GM23338 (cell line): ENCODE measurements around the gene STIP1. TPM values are rescaled to one million over a fixed set of nuclear protein-coding genes. Genes with fewer than 3 reads are reported as not detected.

ENCODE experiments used
- ATAC-seq: fragments of 200-7000 bp; cut with Tn5 transposase; 3 replicates; pipeline ENCODE4 v1.9.1; 2020
- DNase-seq: peaks from one replicate; pipeline ENCODE4 v3.0.0-alpha.2; 2015; ENCODE audit warnings: low spot score
- H2AFZ ChIP-seq: fragments of 200-600 bp; sonication (generic); 2 replicates; pipeline ENCODE4 v1.8.0; 2016; ENCODE audit warnings: antibody characterized with exemption, mild to moderate bottlenecking, moderate library complexity
- H3F3A ChIP-seq: fragments of 200-600 bp; sonication (generic); replicated peaks from 2 replicates; pipeline ENCODE4 v1.8.0; 2017; ENCODE audit warnings: antibody characterized with exemption, mixed run types, low read depth
- H3K27ac ChIP-seq: fragments of 200-600 bp; sonication (generic); 2 replicates; pipeline ENCODE4 v1.6.1; 2016; ENCODE audit warnings: low read depth
- H3K27me3 ChIP-seq: fragments of 200-600 bp; sonication (generic); 2 replicates; pipeline ENCODE4 v1.8.0; 2016; ENCODE audit warnings: mild to moderate bottlenecking, mixed run types, moderate library complexity; ENCODE audit not compliant: insufficient read depth
- H3K36me3 ChIP-seq: fragments of 200-600 bp; sonication (generic); 2 replicates; pipeline ENCODE4 v1.8.0; 2016; ENCODE audit warnings: mild to moderate bottlenecking; ENCODE audit not compliant: insufficient read depth
- H3K4me1 ChIP-seq: fragments of 200-600 bp; sonication (generic); 2 replicates; pipeline ENCODE4 v1.8.0; 2016; ENCODE audit warnings: mild to moderate bottlenecking, moderate library complexity; ENCODE audit not compliant: insufficient read depth
- H3K4me2 ChIP-seq: fragments of 200-600 bp; sonication (generic); 2 replicates; pipeline ENCODE4 v1.7.1; 2017; ENCODE audit warnings: mixed run types
- H3K4me3 ChIP-seq: fragments of 200-600 bp; sonication (generic); 2 replicates; pipeline ENCODE4 v1.6.1; 2016; ENCODE audit warnings: mixed run types
- H3K79me2 ChIP-seq: fragments of 200-600 bp; sonication (generic); replicated peaks from 2 replicates; pipeline ENCODE4 v1.8.0; 2017; ENCODE audit warnings: mild to moderate bottlenecking; ENCODE audit not compliant: insufficient read depth
- H3K9me2 ChIP-seq: fragments of 200-600 bp; sonication (generic); 2 replicates; pipeline ENCODE4 v1.8.0; 2017; ENCODE audit not compliant: insufficient read depth
- H4K20me1 ChIP-seq: fragments of 200-600 bp; sonication (generic); replicated peaks from 2 replicates; pipeline ENCODE4 v1.8.0; 2017; ENCODE audit warnings: mild to moderate bottlenecking; ENCODE audit not compliant: insufficient read depth
- H3K27ac Mint-ChIP-seq: 2 replicates; pipeline ENCODE4 v1.8.0; 2020; ENCODE audit warnings: inconsistent platforms, mild to moderate bottlenecking, moderate library complexity, mixed read lengths
- H3K27me3 Mint-ChIP-seq: 3 replicates; pipeline ENCODE4 v1.8.0; 2022; ENCODE audit warnings: low read depth, mild to moderate bottlenecking, moderate library complexity, mixed read lengths, inconsistent platforms; ENCODE audit not compliant: insufficient read depth, poor library complexity
- H3K36me3 Mint-ChIP-seq: 3 replicates; pipeline ENCODE4 v1.8.0; 2021; ENCODE audit warnings: low read depth, mild to moderate bottlenecking, inconsistent platforms, moderate library complexity, mixed read lengths
- H3K4me1 Mint-ChIP-seq: 3 replicates; pipeline ENCODE4 v1.8.0; 2020; ENCODE audit warnings: mild to moderate bottlenecking, inconsistent platforms, mixed read lengths
- H3K4me3 Mint-ChIP-seq: 3 replicates; pipeline ENCODE4 v1.8.0; 2021; ENCODE audit warnings: moderate library complexity, mild to moderate bottlenecking, inconsistent platforms, mixed read lengths
- H3K9me3 Mint-ChIP-seq: 3 replicates; pipeline ENCODE4 v1.8.0; 2020; ENCODE audit warnings: moderate library complexity, mild to moderate bottlenecking, inconsistent platforms, mixed read lengths
- CREB1 ChIP-seq: fragments of 250-450 bp; sonication (Bioruptor Pico); IDR thresholded peaks from 2 replicates; pipeline ENCODE4 v1.5.0; 2020; ENCODE audit warnings: low read depth, mild to moderate bottlenecking, moderate library complexity
- EZH2 ChIP-seq: fragments of 200-600 bp; sonication (generic); IDR thresholded peaks from one replicate; pipeline ENCODE4 v1.8.0; 2017; ENCODE audit warnings: antibody characterized with exemption, mild to moderate bottlenecking, low read depth; ENCODE audit not compliant: unreplicated experiment
- EZH2phosphoT487 ChIP-seq: fragments of 200-600 bp; sonication (generic); IDR thresholded peaks from one replicate; pipeline ENCODE4 v1.8.1; 2018; ENCODE audit warnings: antibody characterized with exemption; ENCODE audit not compliant: unreplicated experiment
- JUNB ChIP-seq: IDR thresholded peaks from one replicate; pipeline ENCODE4 v1.6.1; 2016; ENCODE audit warnings: antibody characterized with exemption; ENCODE audit not compliant: unreplicated experiment
- REST ChIP-seq: IDR thresholded peaks from one replicate; pipeline ENCODE4 v1.6.1; 2018; ENCODE audit warnings: antibody characterized with exemption; ENCODE audit not compliant: unreplicated experiment
- STAT1 ChIP-seq: IDR thresholded peaks from one replicate; pipeline ENCODE4 v1.6.1; 2016; ENCODE audit warnings: antibody characterized with exemption; ENCODE audit not compliant: unreplicated experiment
- polyA plus RNA-seq: library from polyadenylated mRNA; unstranded; fragments of >200 nt; fragmentation: Nextera tagmentation; extraction: Ambion mirVana; gene quantifications from 2 replicates; pipeline ENCODE4 v1.2.1, GENCODE V29; 2016
- total RNA-seq: library from RNA; depleted of rRNA; stranded (reverse); fragments of >200 nt; shearing (Covaris generic); gene quantifications from 2 replicates; pipeline ENCODE4 v1.2.3, GENCODE V29; 2014
- TF ChIP-seq, protein P1 (sequence below): fragments of 250-450 bp; sonication (Bioruptor Pico); IDR thresholded peaks from 2 replicates; pipeline ENCODE4 v1.5.0; 2020; ENCODE audit warnings: mild to moderate bottlenecking, moderate library complexity
- TF ChIP-seq, protein P2 (sequence below), 2 experiments: fragments of 200-600 bp in 1 of 2; sonication (generic) in 1 of 2; conservative IDR thresholded peaks; 2 replicates each; pipeline versions ENCODE4 v1.5.1 to v1.6.1; 2016 to 2017; ENCODE audit warnings: antibody characterized with exemption in 2 of 2, low read depth in 2 of 2, mild to moderate bottlenecking in 2 of 2, moderate library complexity in 1 of 2
- TF ChIP-seq, protein P3 (sequence below): IDR thresholded peaks from 2 replicates; pipeline ENCODE4 v1.6.1; 2016; ENCODE audit warnings: antibody characterized with exemption

STIP1 gene
- total and polyA plus RNA-seq, 2 experiments from 2014 or later: 213 to 351 TPM

DNA sequence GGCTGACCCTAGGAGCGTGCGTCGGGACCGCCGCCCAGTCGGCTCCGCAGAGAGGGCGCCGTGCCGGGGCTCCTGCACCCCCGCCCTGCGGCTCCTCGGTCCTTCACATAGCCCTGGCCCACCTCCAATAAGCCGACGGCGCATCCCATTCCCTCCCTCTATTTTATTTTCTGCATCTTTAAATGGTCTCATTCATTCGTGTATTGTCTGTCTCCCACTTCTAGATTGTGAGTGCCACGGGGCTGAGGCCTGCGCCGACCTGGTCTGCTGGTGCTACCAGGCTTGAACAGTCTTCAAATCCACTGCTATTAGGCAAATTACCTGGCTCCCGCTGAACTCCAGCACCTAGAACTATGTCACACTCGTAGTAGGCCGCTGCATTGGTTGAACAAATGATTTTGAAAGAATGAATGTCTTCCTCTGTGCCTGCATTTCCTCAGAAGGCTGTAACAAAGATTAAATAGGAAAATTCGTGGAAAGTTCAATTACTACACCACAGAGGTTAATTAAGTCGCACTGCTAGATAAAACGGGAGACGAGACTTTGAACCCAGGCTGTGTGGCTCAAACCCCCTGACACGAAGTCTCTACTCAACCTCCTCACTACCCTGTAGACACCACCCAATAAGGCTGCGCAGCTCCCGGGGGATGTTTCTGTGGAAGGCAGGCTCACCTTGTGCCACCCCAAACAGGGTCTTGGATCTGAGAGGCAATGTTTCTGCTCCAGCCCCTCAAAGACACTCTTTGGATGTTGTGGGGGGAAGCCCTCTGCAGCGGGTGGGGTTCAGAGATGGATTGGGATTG lies 62.0 kb downstream of the STIP1 start:
- Histone ChIP-seq H3K36me3 (no peaks in the 10 kb centered on the region), H4K20me1 (no peaks in the 10 kb centered on the region; the same call in none of the 2 replicates), H3F3A (peaks cover 47% of the 10 kb centered on the region), H3K4me1 (peaks cover 39% of the 10 kb centered on the region), H3K27me3 (no peaks in the 10 kb centered on the region), H3K9me2 (no peaks in the 10 kb centered on the region), H3K4me3 (peak overlapping the region; percentile 100), H3K4me2 (peak overlapping the region; percentile 100), H2AFZ (peak overlapping the region; percentile 66; the same call in 1 of the 2 replicates), H3K27ac (peak overlapping the region; percentile 62; the same call in 1 of the 2 replicates), H3K79me2 (peaks cover 30% of the 10 kb centered on the region)
- H3K27ac Mint-ChIP-seq: peak overlapping the region; percentile 94
- H3K36me3 Mint-ChIP-seq: peaks cover 14% of the 10 kb centered on the region
- no peak for DNase-seq
- TF ChIP-seq, protein P1, sequence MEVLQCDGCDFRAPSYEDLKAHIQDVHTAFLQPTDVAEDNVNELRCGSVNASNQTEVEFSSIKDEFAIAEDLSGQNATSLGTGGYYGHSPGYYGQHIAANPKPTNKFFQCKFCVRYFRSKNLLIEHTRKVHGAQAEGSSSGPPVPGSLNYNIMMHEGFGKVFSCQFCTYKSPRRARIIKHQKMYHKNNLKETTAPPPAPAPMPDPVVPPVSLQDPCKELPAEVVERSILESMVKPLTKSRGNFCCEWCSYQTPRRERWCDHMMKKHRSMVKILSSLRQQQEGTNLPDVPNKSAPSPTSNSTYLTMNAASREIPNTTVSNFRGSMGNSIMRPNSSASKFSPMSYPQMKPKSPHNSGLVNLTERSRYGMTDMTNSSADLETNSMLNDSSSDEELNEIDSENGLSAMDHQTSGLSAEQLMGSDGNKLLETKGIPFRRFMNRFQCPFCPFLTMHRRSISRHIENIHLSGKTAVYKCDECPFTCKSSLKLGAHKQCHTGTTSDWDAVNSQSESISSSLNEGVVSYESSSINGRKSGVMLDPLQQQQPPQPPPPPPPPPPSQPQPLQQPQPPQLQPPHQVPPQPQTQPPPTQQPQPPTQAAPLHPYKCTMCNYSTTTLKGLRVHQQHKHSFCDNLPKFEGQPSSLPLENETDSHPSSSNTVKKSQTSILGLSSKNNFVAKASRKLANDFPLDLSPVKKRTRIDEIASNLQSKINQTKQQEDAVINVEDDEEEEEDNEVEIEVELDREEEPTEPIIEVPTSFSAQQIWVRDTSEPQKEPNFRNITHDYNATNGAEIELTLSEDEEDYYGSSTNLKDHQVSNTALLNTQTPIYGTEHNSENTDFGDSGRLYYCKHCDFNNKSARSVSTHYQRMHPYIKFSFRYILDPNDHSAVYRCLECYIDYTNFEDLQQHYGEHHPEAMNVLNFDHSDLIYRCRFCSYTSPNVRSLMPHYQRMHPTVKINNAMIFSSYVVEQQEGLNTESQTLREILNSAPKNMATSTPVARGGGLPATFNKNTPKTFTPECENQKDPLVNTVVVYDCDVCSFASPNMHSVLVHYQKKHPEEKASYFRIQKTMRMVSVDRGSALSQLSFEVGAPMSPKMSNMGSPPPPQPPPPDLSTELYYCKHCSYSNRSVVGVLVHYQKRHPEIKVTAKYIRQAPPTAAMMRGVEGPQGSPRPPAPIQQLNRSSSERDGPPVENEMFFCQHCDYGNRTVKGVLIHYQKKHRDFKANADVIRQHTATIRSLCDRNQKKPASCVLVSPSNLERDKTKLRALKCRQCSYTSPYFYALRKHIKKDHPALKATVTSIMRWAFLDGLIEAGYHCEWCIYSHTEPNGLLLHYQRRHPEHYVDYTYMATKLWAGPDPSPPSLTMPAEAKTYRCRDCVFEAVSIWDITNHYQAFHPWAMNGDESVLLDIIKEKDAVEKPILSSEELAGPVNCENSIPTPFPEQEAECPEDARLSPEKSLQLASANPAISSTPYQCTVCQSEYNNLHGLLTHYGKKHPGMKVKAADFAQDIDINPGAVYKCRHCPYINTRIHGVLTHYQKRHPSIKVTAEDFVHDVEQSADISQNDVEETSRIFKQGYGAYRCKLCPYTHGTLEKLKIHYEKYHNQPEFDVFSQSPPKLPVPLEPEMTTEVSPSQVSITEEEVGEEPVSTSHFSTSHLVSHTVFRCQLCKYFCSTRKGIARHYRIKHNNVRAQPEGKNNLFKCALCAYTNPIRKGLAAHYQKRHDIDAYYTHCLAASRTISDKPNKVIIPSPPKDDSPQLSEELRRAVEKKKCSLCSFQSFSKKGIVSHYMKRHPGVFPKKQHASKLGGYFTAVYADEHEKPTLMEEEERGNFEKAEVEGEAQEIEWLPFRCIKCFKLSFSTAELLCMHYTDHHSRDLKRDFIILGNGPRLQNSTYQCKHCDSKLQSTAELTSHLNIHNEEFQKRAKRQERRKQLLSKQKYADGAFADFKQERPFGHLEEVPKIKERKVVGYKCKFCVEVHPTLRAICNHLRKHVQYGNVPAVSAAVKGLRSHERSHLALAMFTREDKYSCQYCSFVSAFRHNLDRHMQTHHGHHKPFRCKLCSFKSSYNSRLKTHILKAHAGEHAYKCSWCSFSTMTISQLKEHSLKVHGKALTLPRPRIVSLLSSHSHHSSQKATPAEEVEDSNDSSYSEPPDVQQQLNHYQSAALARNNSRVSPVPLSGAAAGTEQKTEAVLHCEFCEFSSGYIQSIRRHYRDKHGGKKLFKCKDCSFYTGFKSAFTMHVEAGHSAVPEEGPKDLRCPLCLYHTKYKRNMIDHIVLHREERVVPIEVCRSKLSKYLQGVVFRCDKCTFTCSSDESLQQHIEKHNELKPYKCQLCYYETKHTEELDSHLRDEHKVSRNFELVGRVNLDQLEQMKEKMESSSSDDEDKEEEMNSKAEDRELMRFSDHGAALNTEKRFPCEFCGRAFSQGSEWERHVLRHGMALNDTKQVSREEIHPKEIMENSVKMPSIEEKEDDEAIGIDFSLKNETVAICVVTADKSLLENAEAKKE (CRISPR knock-in tag): no peak
- TF ChIP-seq, protein P2, sequence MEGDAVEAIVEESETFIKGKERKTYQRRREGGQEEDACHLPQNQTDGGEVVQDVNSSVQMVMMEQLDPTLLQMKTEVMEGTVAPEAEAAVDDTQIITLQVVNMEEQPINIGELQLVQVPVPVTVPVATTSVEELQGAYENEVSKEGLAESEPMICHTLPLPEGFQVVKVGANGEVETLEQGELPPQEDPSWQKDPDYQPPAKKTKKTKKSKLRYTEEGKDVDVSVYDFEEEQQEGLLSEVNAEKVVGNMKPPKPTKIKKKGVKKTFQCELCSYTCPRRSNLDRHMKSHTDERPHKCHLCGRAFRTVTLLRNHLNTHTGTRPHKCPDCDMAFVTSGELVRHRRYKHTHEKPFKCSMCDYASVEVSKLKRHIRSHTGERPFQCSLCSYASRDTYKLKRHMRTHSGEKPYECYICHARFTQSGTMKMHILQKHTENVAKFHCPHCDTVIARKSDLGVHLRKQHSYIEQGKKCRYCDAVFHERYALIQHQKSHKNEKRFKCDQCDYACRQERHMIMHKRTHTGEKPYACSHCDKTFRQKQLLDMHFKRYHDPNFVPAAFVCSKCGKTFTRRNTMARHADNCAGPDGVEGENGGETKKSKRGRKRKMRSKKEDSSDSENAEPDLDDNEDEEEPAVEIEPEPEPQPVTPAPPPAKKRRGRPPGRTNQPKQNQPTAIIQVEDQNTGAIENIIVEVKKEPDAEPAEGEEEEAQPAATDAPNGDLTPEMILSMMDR (conservative IDR thresholded peaks at IDR 0.05; ENCODE audit: low read depth in 2 of 2): no peak
- TF ChIP-seq, protein P3, sequence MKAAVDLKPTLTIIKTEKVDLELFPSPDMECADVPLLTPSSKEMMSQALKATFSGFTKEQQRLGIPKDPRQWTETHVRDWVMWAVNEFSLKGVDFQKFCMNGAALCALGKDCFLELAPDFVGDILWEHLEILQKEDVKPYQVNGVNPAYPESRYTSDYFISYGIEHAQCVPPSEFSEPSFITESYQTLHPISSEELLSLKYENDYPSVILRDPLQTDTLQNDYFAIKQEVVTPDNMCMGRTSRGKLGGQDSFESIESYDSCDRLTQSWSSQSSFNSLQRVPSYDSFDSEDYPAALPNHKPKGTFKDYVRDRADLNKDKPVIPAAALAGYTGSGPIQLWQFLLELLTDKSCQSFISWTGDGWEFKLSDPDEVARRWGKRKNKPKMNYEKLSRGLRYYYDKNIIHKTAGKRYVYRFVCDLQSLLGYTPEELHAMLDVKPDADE: no peak
- TF ChIP-seq CREB1 (CRISPR knock-in tag) (no peak), JUNB (no peak), REST (no peak), EZH2 (no peak), STAT1 (no peak), EZH2phosphoT487 (no peak)
- peaks cover 35% of the 10 kb centered on the region for H3K27me3 Mint-ChIP-seq
- no peaks in the 10 kb centered on the region for H3K9me3 Mint-ChIP-seq
- peak overlapping the region; percentile 88 for H3K4me3 Mint-ChIP-seq
- H3K4me1 Mint-ChIP-seq: peaks cover 42% of the 10 kb centered on the region
- peak; percentile 8 for ATAC-seq
